ENCODE data around the gene DNAAF6.

- TF ChIP-seq ZNF660 (tag by site-specific recombination; IDR thresholded peaks at IDR 0.05) (no peak), ZBTB44 (tag by site-specific recombination; IDR thresholded peaks at IDR 0.05) (no peak), CTCF (tag by site-specific recombination; IDR thresholded peaks at IDR 0.05) (no peak), ZNF24 (tag by site-specific recombination; IDR thresholded peaks at IDR 0.05) (no peak)
These were observed 9.1 kb upstream of the DNAAF6 start for GRCh38 chrX:107197319-107197718.
